Dermis blood vessel endothelial cell (primary cell): ENCODE data around the gene ANKRD24. TPM values are rescaled to one million over a fixed set of nuclear protein-coding genes. Genes with fewer than 3 reads are reported as not detected.
"Not testable (repeated sequence)": the region's sequence is repeated elsewhere in the genome, so short reads cannot be mapped to it uniquely, and the experiment has no call there.

Experiments
- DNase-seq: peaks from one replicate; pipeline ENCODE4 v3.0.0; 2010
- total RNA-seq: library from RNA; depleted of rRNA; stranded (reverse); fragments of >200 nt; gene quantifications from 2 replicates; pipeline ENCODE4 v1.2.3, GENCODE V29; 2014

ANKRD24 gene
- total RNA-seq: 0.42 and 0.68 TPM in 2 replicates

- peak; percentile 96 for DNase-seq
Observed at GRCh38 chr19:4182084-4182810, at the start of gene ANKRD24, which contains the start of gene SIRT6. ANKRD24 (plus strand) TSS chr19:4182689; CDS start chr19:4186426, 3,737 bp downstream. SIRT6 (minus strand) TSS chr19:4182563; CDS start chr19:4182539, 24 bp downstream.

DNA sequence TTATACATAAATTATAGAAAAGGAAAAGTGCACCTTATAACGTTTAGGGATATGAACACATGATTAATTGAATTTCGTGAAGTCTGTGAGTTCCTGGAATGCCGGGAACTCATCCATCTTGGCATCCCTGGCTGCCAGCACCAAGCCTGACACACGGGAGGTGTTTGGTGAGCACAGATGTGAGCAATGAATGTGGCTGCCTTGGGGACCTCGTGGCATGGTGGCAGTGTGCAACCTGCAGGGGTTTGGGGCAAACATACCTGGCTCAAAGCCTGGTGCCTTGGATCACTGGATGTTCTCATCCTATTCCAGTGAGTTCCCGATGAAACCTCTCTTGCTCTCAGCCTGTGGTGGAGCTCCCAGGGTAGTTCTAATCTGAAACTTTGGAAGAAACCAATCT is 48.1 kb upstream of the ANKRD24 start:
- DNase-seq: no peak

DNA sequence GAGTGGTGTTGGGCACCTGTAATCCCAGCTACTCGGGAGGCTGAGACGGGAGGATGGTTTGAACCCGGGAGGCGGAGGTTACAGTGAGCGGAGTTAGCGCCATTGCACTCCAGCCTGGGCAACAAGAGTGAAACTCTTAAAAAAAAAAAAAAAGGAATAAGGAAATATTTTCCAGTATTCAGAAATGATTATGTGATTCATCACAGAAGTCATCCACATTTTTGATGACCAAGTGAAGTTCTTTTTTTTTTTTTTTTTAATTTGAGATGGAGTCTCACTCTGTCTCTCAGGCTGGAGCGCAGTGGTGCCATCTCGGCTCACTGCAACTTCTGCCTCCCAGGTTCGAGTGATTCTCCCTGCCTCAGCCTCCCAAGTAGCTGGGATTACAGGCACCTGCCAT is 47.1 kb upstream of the ANKRD24 start:
- DNase-seq: not testable (repeated sequence)

- no peak for DNase-seq
Observed at GRCh38 chr19:4136680-4137088, 45.8 kb upstream of the ANKRD24 start.

DNA sequence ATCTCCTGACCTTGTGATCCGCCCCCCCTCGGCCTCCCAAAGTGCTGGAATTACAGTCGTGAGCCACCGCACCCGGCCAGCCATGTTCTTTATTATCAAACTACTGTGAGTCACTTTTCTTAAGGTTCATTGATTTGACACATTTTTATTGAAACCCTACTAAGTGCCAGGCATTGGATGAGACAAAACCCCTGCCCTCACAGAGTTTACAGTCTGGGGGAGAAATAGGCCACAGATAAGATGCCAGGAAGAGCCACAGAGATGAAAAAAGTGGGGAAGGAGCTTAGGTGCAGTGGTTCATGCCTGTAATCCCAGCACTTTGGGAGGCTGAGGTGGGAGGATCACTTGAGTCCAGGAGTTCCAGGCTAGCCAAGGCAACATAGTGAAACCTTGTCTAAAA is 44.0 kb upstream of the ANKRD24 start:
- DNase-seq: no peak

- peak; percentile 76 for DNase-seq
Observed at GRCh38 chr19:4139614-4140236, 42.8 kb upstream of the ANKRD24 start.

DNA sequence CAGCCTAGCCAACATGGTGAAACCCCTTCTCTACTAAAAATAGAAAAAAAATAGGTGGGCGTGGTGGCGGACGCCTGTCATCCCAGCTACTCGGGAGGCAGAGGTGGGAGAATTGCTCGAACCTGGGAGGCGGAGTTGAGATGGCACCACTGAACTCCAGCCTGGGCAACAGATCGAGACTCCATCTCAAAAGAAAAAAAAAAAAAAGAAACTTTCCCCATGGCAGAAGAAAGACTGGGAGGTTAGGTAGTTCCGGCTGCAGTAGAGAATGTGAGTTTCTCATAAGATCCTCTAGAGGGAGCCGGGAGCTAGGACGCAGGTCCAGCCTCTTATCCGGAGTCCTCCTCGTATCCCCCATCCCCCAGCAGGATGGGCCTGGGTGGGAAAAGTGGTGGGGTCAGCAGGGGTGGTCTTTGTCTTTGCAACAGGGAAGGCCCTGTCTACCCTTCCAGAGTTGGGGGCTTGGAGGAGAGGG is 42.2 kb upstream of the ANKRD24 start:
- peak; percentile 80 for DNase-seq

- DNase-seq: not testable (repeated sequence)
Observed at GRCh38 chr19:4142916-4143315, 39.6 kb upstream of the ANKRD24 start.

DNA sequence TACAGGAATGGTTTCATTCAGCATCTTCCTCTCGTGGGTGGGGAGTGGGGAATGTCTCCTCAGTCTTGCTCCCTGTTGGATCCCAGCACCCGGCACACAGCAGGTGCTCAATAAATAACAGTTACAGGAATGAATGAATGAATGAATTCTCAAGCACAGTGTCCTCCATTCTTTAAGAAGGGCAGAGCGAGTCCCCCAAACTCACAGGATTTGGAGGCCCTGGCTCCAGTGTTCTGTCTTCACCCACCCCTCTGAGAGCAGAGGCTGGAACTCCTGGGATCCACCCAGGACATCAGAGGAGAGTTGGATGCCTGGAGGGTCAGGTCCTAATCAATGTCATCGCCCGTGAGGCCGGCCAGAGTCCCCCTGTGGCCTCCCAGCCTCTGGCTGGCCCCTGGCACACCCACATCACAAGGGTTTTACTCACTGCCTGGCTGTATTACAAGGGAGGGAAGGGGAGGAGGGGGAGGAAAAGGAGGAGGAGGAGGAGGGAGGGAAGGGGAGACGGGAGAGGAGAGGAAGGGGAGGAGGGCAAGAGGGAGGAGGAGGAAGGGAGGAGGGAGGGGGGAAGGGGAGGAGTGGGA is 37.7 kb upstream of the ANKRD24 start:
- no peak for DNase-seq

GRCh38 chr19:4149518-4150288 is 32.8 kb upstream of the ANKRD24 start:
- DNase-seq: no peak

- DNase-seq: no peak
Observed at GRCh38 chr19:4151623-4152022, 30.9 kb upstream of the ANKRD24 start.

DNA sequence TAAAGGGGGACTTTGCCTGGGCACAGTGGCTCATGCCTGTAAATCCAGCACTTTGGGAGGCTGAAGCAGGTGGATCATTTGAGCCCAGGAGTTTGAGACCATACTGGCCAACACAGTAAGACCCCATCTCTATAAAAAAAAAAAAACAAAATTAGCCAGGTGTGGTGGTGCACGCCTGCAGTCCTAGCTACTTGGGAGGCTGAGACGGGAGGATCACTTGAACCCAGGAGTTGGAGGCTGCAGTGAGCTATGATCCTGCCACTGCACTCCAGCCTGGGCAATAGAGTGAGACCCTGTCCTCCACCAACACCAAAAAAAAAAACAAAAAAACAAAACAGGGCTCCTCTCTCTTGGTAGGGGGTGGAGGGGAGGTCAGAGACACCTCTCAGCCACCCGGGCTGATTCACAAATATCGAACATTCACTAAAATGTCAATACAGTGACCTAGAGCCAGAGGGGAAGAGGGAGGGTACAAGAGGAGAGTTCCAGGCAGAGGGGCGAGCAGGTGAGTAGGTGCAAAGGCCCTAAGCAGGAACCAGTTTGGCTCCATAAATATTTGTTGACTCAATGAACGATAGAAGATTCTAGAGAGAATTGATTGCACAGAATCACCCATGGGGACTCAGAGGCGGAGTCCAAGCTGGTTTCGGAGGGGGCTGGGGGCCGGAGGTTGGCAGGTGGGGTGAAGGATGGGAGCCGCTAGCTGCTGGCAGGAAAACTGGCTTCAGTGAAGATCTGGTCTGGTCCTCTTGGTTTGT is 30.1 kb upstream of the ANKRD24 start:
- DNase-seq: no peak

DNA sequence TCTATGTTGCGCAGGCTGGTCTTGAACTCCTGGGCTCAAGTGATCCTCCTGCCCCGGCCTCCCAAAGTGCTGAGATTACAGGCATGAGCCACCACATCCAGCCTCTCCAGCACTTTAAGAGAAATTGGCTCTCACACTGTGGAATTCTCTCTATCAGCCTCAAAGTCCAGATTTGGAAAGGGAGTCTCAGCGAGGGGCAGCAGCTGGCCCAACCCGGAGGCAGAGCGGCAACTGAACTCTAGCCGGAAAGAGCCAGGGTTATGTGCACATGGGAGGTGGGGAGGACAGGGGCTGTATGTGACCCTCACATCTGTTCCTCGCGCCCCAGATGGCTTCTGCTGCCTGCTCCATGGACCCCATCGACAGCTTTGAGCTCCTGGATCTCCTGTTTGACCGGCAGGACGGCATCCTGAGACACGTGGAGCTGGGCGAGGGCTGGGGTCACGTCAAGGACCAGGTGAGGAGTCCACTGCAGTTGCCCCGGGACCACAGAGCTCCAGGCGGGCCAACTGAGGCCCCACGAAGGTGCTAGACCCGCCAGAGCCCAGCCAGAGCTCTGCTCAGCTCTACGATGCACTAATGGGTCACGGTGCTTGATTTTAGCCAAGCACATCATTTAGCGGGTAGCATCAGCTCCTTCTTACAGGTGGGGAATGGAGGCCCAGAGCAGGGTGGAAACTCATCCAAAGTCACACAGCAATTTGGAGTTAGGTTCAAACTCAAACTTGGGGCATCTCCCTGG is 27.7 kb upstream of the ANKRD24 start:
- DNase-seq: no peak

DNA sequence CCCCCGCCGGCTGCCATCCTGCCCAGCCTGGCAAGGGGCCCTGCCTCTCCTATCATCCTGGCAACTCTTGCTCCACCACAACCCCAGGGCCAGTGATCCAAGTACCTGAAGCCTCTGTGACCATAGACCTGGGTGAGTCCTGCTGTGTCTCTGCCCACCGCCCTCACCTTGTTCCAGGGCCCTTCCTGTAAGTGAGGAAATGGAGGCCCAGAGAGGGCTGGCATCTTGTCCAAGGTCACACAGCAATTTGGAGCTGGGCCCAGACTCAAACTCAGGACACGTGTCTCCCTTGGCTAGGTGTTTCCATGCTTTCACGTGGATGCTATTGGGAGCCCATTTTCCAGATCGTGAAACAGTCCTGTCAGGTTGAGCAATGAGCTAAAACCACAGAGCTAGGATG is 25.3 kb upstream of the ANKRD24 start:
- DNase-seq: no peak

DNA sequence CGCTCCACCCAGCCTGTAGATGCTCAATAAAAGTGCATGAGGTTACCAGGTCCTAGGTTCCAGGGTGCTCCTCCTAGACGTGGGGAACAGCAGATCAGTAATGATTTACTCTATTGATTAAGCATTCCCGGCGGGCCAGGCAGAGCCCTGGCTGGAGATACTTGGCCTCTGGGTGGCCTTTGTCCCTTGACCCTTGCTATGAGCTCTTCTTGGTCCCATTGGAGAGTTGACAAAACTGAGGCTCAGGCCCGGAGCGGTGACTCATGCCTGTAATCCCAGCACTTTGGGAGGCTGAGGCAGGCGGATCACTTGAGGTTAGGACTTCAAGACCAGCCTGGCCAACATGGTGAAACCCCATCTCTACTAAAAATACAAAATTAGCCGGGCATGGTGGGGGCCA is 24.5 kb upstream of the ANKRD24 start:
- not testable (repeated sequence) for DNase-seq

- DNase-seq: no peak
Observed at GRCh38 chr19:4161415-4162077, 20.9 kb upstream of the ANKRD24 start.

DNA sequence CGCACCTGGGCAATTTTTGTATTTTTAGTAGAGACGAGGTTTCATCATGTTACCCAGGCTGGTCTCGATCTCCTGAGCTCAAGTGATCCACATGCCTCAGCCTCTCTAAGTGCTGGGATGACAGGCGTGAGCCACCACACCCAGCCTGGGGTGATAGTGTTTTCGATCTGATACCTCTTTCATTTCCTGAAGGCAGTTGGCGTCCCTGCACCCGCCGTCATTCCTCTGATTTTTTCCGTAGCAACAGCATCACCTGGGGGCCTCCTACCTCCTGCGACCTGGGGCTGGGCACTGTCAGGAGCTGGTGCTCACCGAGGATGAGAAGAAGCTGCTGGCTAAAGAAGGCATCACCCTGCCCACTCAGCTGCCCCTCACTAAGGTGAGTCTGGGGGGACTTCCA is 18.2 kb upstream of the ANKRD24 start:
- DNase-seq: no peak

DNA sequence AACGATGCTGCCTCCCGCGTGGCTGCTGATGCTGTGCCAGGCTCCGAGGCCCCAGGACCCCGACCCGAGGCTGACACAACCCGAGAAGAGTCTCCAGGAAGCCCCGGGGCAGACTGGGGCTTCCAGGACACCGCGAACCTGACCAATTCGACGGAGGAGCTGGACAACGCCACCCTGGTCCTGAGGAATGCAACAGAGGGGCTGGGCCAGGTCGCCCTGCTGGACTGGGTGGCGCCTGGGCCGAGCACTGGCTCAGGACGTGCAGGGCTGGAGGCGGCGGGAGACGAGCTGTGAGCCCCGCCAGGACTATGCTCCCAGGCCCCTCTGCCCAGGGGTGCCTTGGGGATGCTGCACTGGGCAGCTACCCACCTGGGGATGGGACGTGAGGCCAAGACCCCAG is 10.8 kb upstream of the ANKRD24 start:
- no peak for DNase-seq

DNA sequence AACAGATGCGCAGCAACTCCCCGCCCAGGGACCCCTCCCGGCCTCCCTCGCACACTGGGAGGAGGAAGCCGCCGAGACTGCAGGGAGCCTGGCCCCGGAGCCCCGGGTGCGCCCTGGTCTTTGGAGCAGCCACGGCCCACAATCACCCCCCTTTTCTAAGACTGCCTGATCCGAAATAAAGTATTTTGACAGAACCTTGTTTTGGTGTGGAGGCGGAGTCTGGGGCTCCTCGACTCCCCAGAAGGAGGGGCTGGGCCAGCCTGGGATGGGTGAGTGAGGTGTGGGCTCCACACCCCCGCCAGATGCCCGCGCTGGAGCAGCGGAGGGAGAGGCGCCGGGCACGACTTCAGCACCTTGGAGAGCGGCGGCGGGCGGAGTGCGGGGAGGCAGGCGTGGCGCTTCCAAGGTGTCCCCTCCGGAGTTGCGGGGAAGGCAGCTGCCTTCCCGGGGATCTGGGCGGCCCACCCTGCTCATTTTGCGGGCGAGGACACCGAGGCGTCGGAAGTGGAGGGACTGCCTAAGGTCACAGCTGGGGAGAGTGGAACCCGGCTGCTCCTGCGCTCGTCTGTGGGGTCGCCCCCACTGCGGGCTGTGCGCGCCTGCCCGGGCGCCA is 9.5 kb upstream of the ANKRD24 start:
- DNase-seq: peak; percentile 65

- DNase-seq: no peak
Observed at GRCh38 chr19:4173479-4174212, 8.8 kb upstream of the ANKRD24 start.
